ENCODE results near the gene CSN3. TPM values are rescaled to one million over a fixed set of nuclear protein-coding genes. Genes with fewer than 3 reads are reported as not detected.

The CSN3 gene
- total RNA-seq, 1 donor from 2014 or later: not detected

- H3K27me3 Mint-ChIP-seq (ENCODE audit: low read depth): no peaks in the 10 kb centered on the region
- TF ChIP-seq CTCF (conservative IDR thresholded peaks at IDR 0.05): no peak
- no peaks in the 10 kb centered on the region for H3K4me1 Mint-ChIP-seq
- peaks cover 3% of the 10 kb centered on the region for H3K9me3 Mint-ChIP-seq
- H3K4me3 Mint-ChIP-seq: no peak overlapping the region
- no peak overlapping the region for H3K27ac Mint-ChIP-seq (ENCODE audit: unreplicated experiment)
- DNase-seq (ENCODE audit: low read depth, low spot score): no peak
- no peaks in the 10 kb centered on the region for H3K36me3 Mint-ChIP-seq (ENCODE audit: low read depth)
Measured at GRCh38 chr4:70243091-70243490, 694 bp downstream of the CSN3 start.

GRCh38 chr4:70251250-70251944 is 9.0 kb downstream of the CSN3 start:
- no peak for DNase-seq (ENCODE audit: low read depth, low spot score)
- no peaks in the 10 kb centered on the region for H3K4me1 Mint-ChIP-seq
- no peaks in the 10 kb centered on the region for H3K36me3 Mint-ChIP-seq (ENCODE audit: low read depth)
- peaks cover 2% of the 10 kb centered on the region for H3K27me3 Mint-ChIP-seq (ENCODE audit: low read depth)
- H3K27ac Mint-ChIP-seq (ENCODE audit: unreplicated experiment): no peak overlapping the region
- no peak overlapping the region for H3K4me3 Mint-ChIP-seq
- H3K9me3 Mint-ChIP-seq: no peaks in the 10 kb centered on the region
- no peak for TF ChIP-seq CTCF (conservative IDR thresholded peaks at IDR 0.05)

GRCh38 chr4:70251945-70252277 is 9.5 kb downstream of the CSN3 start:
- no peak for DNase-seq (ENCODE audit: low read depth, low spot score)
- Mint-ChIP-seq H3K27me3 (ENCODE audit: low read depth) (peaks cover 2% of the 10 kb centered on the region), H3K36me3 (ENCODE audit: low read depth) (no peaks in the 10 kb centered on the region), H3K9me3 (no peaks in the 10 kb centered on the region), H3K4me3 (no peak overlapping the region), H3K27ac (ENCODE audit: unreplicated experiment) (no peak overlapping the region), H3K4me1 (no peaks in the 10 kb centered on the region)
- no peak for TF ChIP-seq CTCF (conservative IDR thresholded peaks at IDR 0.05)

- Mint-ChIP-seq H3K27ac (ENCODE audit: unreplicated experiment) (no peak overlapping the region), H3K27me3 (ENCODE audit: low read depth) (no peaks in the 10 kb centered on the region), H3K4me1 (no peaks in the 10 kb centered on the region), H3K36me3 (ENCODE audit: low read depth) (no peaks in the 10 kb centered on the region), H3K9me3 (no peaks in the 10 kb centered on the region), H3K4me3 (no peak overlapping the region)
- TF ChIP-seq CTCF (conservative IDR thresholded peaks at IDR 0.05): no peak
- no peak for DNase-seq (ENCODE audit: low read depth, low spot score)
Measured at GRCh38 chr4:70269674-70270073, 27.3 kb downstream of the CSN3 start.

GRCh38 chr4:70277121-70277520 is 34.7 kb downstream of the CSN3 start:
- DNase-seq (ENCODE audit: low read depth, low spot score): no peak
- H3K4me3 Mint-ChIP-seq: no peak overlapping the region
- peaks cover 3% of the 10 kb centered on the region for H3K27me3 Mint-ChIP-seq (ENCODE audit: low read depth)
- no peak for TF ChIP-seq CTCF (conservative IDR thresholded peaks at IDR 0.05)
- H3K9me3 Mint-ChIP-seq: no peaks in the 10 kb centered on the region
- H3K27ac Mint-ChIP-seq (ENCODE audit: unreplicated experiment): no peak overlapping the region
- no peaks in the 10 kb centered on the region for H3K4me1 Mint-ChIP-seq
- H3K36me3 Mint-ChIP-seq (ENCODE audit: low read depth): no peaks in the 10 kb centered on the region

Measured in neural crest cell (in vitro differentiated cells).